Neuronal stem cell (in vitro differentiated cells): Measurements from ENCODE around the gene NXNL2.

Experiments used
- DNase-seq: peaks from one replicate; pipeline ENCODE4 v3.0.0-alpha.2; 2013; ENCODE audit warnings: low spot score
- H2AFZ ChIP-seq: one replicate; pipeline ENCODE4 v1.6.1; 2013; ENCODE audit warnings: mild to moderate bottlenecking, low read length, inconsistent platforms
- H2AK5ac ChIP-seq: 2 replicates; pipeline ENCODE4 v1.6.1; 2013; ENCODE audit warnings: low read depth, mild to moderate bottlenecking, inconsistent platforms, low read length, moderate library complexity, mixed read lengths
- H2BK120ac ChIP-seq: 2 replicates; pipeline ENCODE4 v1.6.1; 2013; ENCODE audit warnings: low read depth, mild to moderate bottlenecking, inconsistent platforms, low read length, moderate library complexity, mixed read lengths
- H2BK12ac ChIP-seq: one replicate; pipeline ENCODE4 v1.6.1; 2013; ENCODE audit warnings: low read length, inconsistent platforms
- H2BK15ac ChIP-seq: 2 replicates; pipeline ENCODE4 v1.6.1; 2013; ENCODE audit warnings: mild to moderate bottlenecking, low read length, inconsistent platforms, mixed read lengths
- H2BK5ac ChIP-seq: one replicate; pipeline ENCODE4 v1.6.1; 2013; ENCODE audit warnings: inconsistent platforms, mild to moderate bottlenecking, low read length, moderate library complexity
- H3K14ac ChIP-seq: one replicate; pipeline ENCODE4 v1.6.1; 2013; ENCODE audit warnings: low read length, inconsistent platforms
- H3K18ac ChIP-seq: 2 replicates; pipeline ENCODE4 v1.6.1; 2013; ENCODE audit warnings: low read length, inconsistent platforms
- H3K23ac ChIP-seq: 2 replicates; pipeline ENCODE4 v1.6.1; 2013; ENCODE audit warnings: low read depth, mild to moderate bottlenecking, mixed read lengths, low read length, inconsistent platforms; ENCODE audit not compliant: poor library complexity
- H3K27ac ChIP-seq: replicated peaks from 3 replicates; pipeline ENCODE4 v1.5.1; 2013; ENCODE audit warnings: low read length, inconsistent platforms
- H3K27me3 ChIP-seq, 3 experiments: 2 replicates each; pipeline ENCODE4 v1.6.1; 2013; ENCODE audit warnings: low read length in 3 of 3, mild to moderate bottlenecking in 2 of 3, inconsistent platforms in 1 of 3, low read depth in 1 of 3, mixed read lengths in 1 of 3, moderate library complexity in 1 of 3; ENCODE audit not compliant: control insufficient read depth in 3 of 3, insufficient read depth in 3 of 3
- H3K36me3 ChIP-seq, 2 donors: replicated peaks in 1 of 2; 2 replicates each; pipeline ENCODE4 v1.6.1; 2013; ENCODE audit warnings: low read length in 2 of 2; ENCODE audit not compliant: control insufficient read depth in 2 of 2, insufficient read depth in 2 of 2
- H3K4ac ChIP-seq: 2 replicates; pipeline ENCODE4 v1.6.1; 2013; ENCODE audit warnings: inconsistent platforms, mild to moderate bottlenecking, low read length, moderate library complexity
- H3K4me1 ChIP-seq, 2 donors: 1 replicate in 1 of 2; 2 replicates in 1 of 2; pipeline ENCODE4 v1.6.1; 2013; ENCODE audit warnings: low read length in 2 of 2, low read depth in 1 of 2; ENCODE audit not compliant: control insufficient read depth in 2 of 2, insufficient read depth in 1 of 2
- H3K4me2 ChIP-seq: one replicate; pipeline ENCODE4 v1.6.1; 2013; ENCODE audit warnings: mild to moderate bottlenecking, low read length, inconsistent platforms; ENCODE audit not compliant: insufficient read depth, poor library complexity, severe bottlenecking
- H3K4me3 ChIP-seq, 2 donors: 2 replicates each; pipeline ENCODE4 v1.5.1; 2013; ENCODE audit warnings: low read length in 2 of 2, mild to moderate bottlenecking in 2 of 2, inconsistent platforms in 1 of 2, moderate library complexity in 1 of 2
- H3K79me1 ChIP-seq: one replicate; pipeline ENCODE4 v1.6.1; 2013; ENCODE audit warnings: low read depth, mild to moderate bottlenecking, inconsistent platforms, low read length, moderate library complexity
- H3K9ac ChIP-seq: one replicate; pipeline ENCODE4 v1.6.1; 2013; ENCODE audit warnings: mild to moderate bottlenecking, low read depth, low read length, inconsistent platforms; ENCODE audit not compliant: poor library complexity
- H3K9me3 ChIP-seq, 2 donors: replicated peaks in 1 of 2; 2 replicates each; pipeline versions ENCODE3 to v1.6.1; 2013; ENCODE audit warnings: low read length in 2 of 2, mild to moderate bottlenecking in 2 of 2, inconsistent platforms in 1 of 2, low read depth in 1 of 2, mixed read lengths in 1 of 2, moderate library complexity in 1 of 2; ENCODE audit not compliant: control insufficient read depth in 2 of 2, insufficient read depth in 1 of 2
- H4K8ac ChIP-seq: one replicate; pipeline ENCODE4 v1.6.1; 2013; ENCODE audit warnings: low read depth, mild to moderate bottlenecking, inconsistent platforms, low read length, moderate library complexity
- H4K91ac ChIP-seq: one replicate; pipeline ENCODE4 v1.6.1; 2013; ENCODE audit warnings: low read length, low read depth, mild to moderate bottlenecking, inconsistent platforms; ENCODE audit not compliant: poor library complexity
- WGBS, 2 donors: extraction: QIAGEN DNeasy Blood & Tissue Kit; methylation state at CpG; one replicate each; pipeline ENCODE4 v1.1.7; 2013; ENCODE audit warnings: missing lambda C conversion rate in 2 of 2, mixed read lengths in 1 of 2; ENCODE audit not compliant: insufficient read length in 2 of 2, insufficient replicate concordance in 1 of 2; ENCODE audit errors: extremely low coverage in 2 of 2; 5-methylcytosine and 5-hydroxymethylcytosine counted together

Gene NXNL2

GRCh38 chr9:88536951-88537760 lies 2.2 kb downstream of the NXNL2 start:
- Histone ChIP-seq H3K9ac (no peak overlapping the region), H3K4ac (no peak overlapping the region), H3K79me1 (peaks cover 6% of the 10 kb centered on the region), H2AK5ac (no peak overlapping the region), H3K27me3 (peaks cover 10 to 53% (median 33%) of the 10 kb centered on the region in 3 experiments), H3K23ac (no peak overlapping the region), H3K18ac (no peak overlapping the region), H4K8ac (no peak overlapping the region), H3K14ac (no peak overlapping the region), H2BK15ac (no peak overlapping the region), H3K4me2 (no peak overlapping the region), H3K36me3 (no peaks in the 10 kb centered on the region), H3K27ac (no peak overlapping the region), H3K9me3 (peaks cover 0 to 5% of the 10 kb centered on the region in 2 donors), H4K91ac (no peak overlapping the region), H2BK120ac (no peak overlapping the region), H3K4me3 (no peak overlapping the region), H3K4me1 (peaks cover 3 to 7% of the 10 kb centered on the region in 2 donors), H2BK5ac (no peak overlapping the region), H2AFZ (no peak overlapping the region), H2BK12ac (no peak overlapping the region)
- WGBS, 2 donors: no CpG with 5 or more reads among the region's 15 CpGs
- no peak for DNase-seq

GRCh38 chr9:88537761-88538091 lies 2.7 kb downstream of the NXNL2 start:
- Histone ChIP-seq H3K79me1 (peaks cover 6% of the 10 kb centered on the region), H3K4me2 (no peak overlapping the region), H2BK5ac (no peak overlapping the region), H3K14ac (no peak overlapping the region), H3K9me3 (peaks cover 0 to 4% of the 10 kb centered on the region in 2 donors), H2AFZ (no peak overlapping the region), H2BK120ac (no peak overlapping the region), H2BK12ac (no peak overlapping the region), H3K27ac (no peak overlapping the region), H3K4ac (no peak overlapping the region), H2AK5ac (no peak overlapping the region), H3K4me1 (peaks cover 3 to 7% of the 10 kb centered on the region in 2 donors), H3K9ac (no peak overlapping the region), H2BK15ac (no peak overlapping the region), H4K91ac (no peak overlapping the region), H3K23ac (no peak overlapping the region), H3K36me3 (no peaks in the 10 kb centered on the region), H4K8ac (no peak overlapping the region), H3K4me3 (no peak overlapping the region), H3K27me3 (peaks cover 10 to 48% (median 30%) of the 10 kb centered on the region in 3 experiments), H3K18ac (no peak overlapping the region)
- peak; percentile 18 for DNase-seq
- no CpG with 5 or more reads among the region's 1 CpG for WGBS, 2 donors

- no peak overlapping the region for H3K4ac ChIP-seq
- peak overlapping the region; percentile 89 for H3K14ac ChIP-seq
- H3K9ac ChIP-seq: peak overlapping the region; percentile 70
- peaks cover 6% of the 10 kb centered on the region for H3K79me1 ChIP-seq
- WGBS, 2 donors: no CpG with 5 or more reads among the region's 10 CpGs
- no peak for DNase-seq
- H2BK120ac ChIP-seq: no peak overlapping the region
- no peaks in the 10 kb centered on the region for H3K36me3 ChIP-seq
- no peak overlapping the region for H2AFZ ChIP-seq
- H2BK5ac ChIP-seq: no peak overlapping the region
- H2BK15ac ChIP-seq: no peak overlapping the region
- H4K8ac ChIP-seq: peak overlapping the region; percentile 92
- no peak overlapping the region for H4K91ac ChIP-seq
- H3K4me2 ChIP-seq: no peak overlapping the region
- H3K9me3 ChIP-seq: no peaks in the 10 kb centered on the region
- H3K27ac ChIP-seq: no peak overlapping the region
- peaks cover 10 to 40% (median 23%) of the 10 kb centered on the region in 3 experiments for H3K27me3 ChIP-seq
- H3K23ac ChIP-seq: no peak overlapping the region
- no peak overlapping the region for H2BK12ac ChIP-seq
- H3K18ac ChIP-seq: peak overlapping the region; percentile 38
- no peak overlapping the region for H2AK5ac ChIP-seq
- peaks cover 3 to 7% of the 10 kb centered on the region in 2 donors for H3K4me1 ChIP-seq
- no peak overlapping the region for H3K4me3 ChIP-seq
Measured at GRCh38 chr9:88538311-88539085, 3.5 kb downstream of the NXNL2 start.

- WGBS, 2 donors: no CpG with 5 or more reads among the region's 6 CpGs
- Histone ChIP-seq H2BK15ac (no peak overlapping the region), H3K4ac (no peak overlapping the region), H3K4me2 (no peak overlapping the region), H2BK12ac (no peak overlapping the region), H3K9me3 (no peaks in the 10 kb centered on the region), H4K8ac (peak overlapping the region; percentile 92), H3K27ac (no peak overlapping the region), H3K4me1 (peaks cover 3 to 7% of the 10 kb centered on the region in 2 donors), H2BK120ac (no peak overlapping the region), H3K23ac (no peak overlapping the region), H2AFZ (no peak overlapping the region), H2BK5ac (no peak overlapping the region), H3K9ac (no peak overlapping the region), H4K91ac (no peak overlapping the region), H2AK5ac (no peak overlapping the region), H3K36me3 (no peaks in the 10 kb centered on the region), H3K27me3 (peaks cover 8 to 34% (median 17%) of the 10 kb centered on the region in 3 experiments), H3K18ac (peak overlapping the region; percentile 38), H3K79me1 (peaks cover 6% of the 10 kb centered on the region), H3K4me3 (no peak overlapping the region), H3K14ac (peak overlapping the region; percentile 8)
- no peak for DNase-seq
Measured at GRCh38 chr9:88539246-88539645, 4.3 kb downstream of the NXNL2 start.
